Bronchus fibroblast of lung (primary cell): ENCODE measurements around the gene OR2L8. TPM values are rescaled to one million over a fixed set of nuclear protein-coding genes. Genes with fewer than 3 reads are reported as not detected.

ENCODE experiments used
- total RNA-seq: library from RNA; depleted of rRNA; stranded (reverse); fragments of >200 nt; gene quantifications from 2 replicates; pipeline ENCODE4 v1.2.3, GENCODE V29; 2015

Gene OR2L8
- total RNA-seq, result not detected in 2 replicates

DNA sequence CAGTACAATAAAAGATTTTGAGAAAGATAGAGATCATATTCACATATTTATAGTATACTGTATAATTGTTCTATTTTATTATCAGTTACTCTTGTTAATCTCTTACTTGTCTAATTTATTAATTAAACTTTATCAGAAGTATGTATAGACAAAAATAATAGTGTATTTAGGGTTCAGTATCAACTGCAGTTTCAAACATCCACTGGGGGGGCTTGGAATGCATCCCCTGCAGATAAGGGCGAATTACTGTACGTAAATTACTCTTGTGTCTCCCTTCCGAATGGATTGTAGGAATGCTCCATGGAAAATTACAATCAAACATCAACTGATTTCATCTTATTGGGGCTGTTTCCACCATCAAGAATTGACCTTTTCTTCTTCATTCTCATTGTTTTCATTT, at the start of gene OR2L8:
TSS of gene OR2L8 (plus strand) at position 301 of the 400 bp plus-strand sequence. CDS start at position 301, 0 bp downstream.

DNA sequence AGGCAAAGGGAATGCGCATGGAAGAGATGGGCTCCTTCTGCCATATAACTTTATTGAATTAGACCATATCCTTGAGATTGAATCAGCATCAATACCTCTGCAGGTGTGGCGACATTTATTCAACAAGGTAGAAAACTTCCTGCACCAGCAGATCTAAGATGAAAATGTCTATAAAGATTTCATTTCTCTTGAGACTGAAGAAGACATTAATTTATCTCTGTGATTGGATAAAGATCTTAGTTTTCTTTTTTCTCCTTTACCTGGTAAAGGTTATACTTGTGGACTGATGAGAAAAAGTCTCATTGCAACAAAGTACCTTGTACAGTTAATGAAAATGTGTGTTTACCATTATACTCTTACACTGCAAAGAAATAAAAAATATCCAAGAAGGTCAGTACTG, 28.7 kb upstream of the OR2L8 start, which contains the start of gene OR2T8:
TSS of gene OR2T8 (plus strand) at position 301 of the 400 bp plus-strand sequence. CDS start 766 bp downstream, outside the sequence.

GRCh38 chr1:247924868-247925267, 23.8 kb upstream of the OR2L8 start, which contains the start of gene OR2AJ1:
TSS of gene OR2AJ1 (plus strand) at chr1:247924889. CDS start at chr1:247933769, 8,880 bp downstream.

DNA sequence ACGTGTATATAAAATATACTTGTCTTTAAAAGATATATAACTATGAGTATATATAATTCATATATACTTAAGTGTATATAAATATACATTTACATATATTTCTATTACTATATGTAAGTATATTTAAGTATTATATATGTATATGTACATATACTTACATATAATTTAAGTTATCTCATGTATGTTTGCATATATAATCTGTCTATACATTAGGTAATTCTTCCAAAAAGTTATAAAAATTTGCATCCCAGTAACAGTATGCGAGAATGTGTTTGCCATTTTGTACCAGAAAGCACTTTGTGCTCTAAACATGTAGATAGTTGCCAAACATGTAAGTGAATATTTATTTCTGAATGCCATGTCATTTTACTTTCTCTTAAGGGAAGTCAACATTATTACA, 16.3 kb downstream of the OR2L8 start, which contains the start of gene OR2AK2:
TSS of gene OR2AK2 (plus strand) at position 301 of the 400 bp plus-strand sequence. CDS start 144 bp downstream, outside the sequence.

Other genes starting within 250 kb of the OR2L8 start
- not detected in 2 replicates for gene OR6F1, start 232.2 kb upstream of the OR2L8 start, total RNA-seq
- not detected in 2 replicates for gene OR14K1, start 210.2 kb upstream of the OR2L8 start, total RNA-seq
- not detected in 2 replicates for gene OR14A2, start 200.7 kb upstream of the OR2L8 start, total RNA-seq
- gene OR1C1, start 188.3 kb upstream of the OR2L8 start, total RNA-seq, result not detected in 2 replicates
- not detected in 2 replicates for gene OR14A16, start 124.7 kb upstream of the OR2L8 start, total RNA-seq
- gene OR11L1, start 107.0 kb upstream of the OR2L8 start, total RNA-seq, result not detected in 2 replicates
- not detected in 2 replicates for gene TRIM58, start 91.7 kb upstream of the OR2L8 start, total RNA-seq
- not detected in 2 replicates for gene OR2W3, start 53.3 kb upstream of the OR2L8 start, total RNA-seq
- gene OR2T8, start 28.6 kb upstream of the OR2L8 start, total RNA-seq, result not detected in 2 replicates
- not detected in 2 replicates for gene OR2AJ1, start 24.0 kb upstream of the OR2L8 start, total RNA-seq
- not detected in 2 replicates for gene OR2AK2, start 16.4 kb downstream of the OR2L8 start, total RNA-seq
- gene OR2L5, start 64.8 kb downstream of the OR2L8 start, total RNA-seq, result not detected in 2 replicates
- gene OR2L2, start 81.2 kb downstream of the OR2L8 start, total RNA-seq, result not detected in 2 replicates
- gene OR2L3, start 98.0 kb downstream of the OR2L8 start, total RNA-seq, result not detected in 2 replicates
- gene OR2L13, start 146.3 kb downstream of the OR2L8 start, total RNA-seq, result not detected in 2 replicates
- gene OR2M5, start 196.3 kb downstream of the OR2L8 start, total RNA-seq, result not detected in 2 replicates
- gene OR2M2, start 226.0 kb downstream of the OR2L8 start, total RNA-seq, result not detected in 2 replicates
- not detected in 2 replicates for gene OR2M3, start 248.4 kb downstream of the OR2L8 start, total RNA-seq